ENCODE measurements around the gene ARHGEF17. TPM values are rescaled to one million over a fixed set of nuclear protein-coding genes. Genes with fewer than 3 reads are reported as not detected.

The ARHGEF17 gene
- total RNA-seq, 1 experiment from 2014 or later = 24.0 TPM

DNA sequence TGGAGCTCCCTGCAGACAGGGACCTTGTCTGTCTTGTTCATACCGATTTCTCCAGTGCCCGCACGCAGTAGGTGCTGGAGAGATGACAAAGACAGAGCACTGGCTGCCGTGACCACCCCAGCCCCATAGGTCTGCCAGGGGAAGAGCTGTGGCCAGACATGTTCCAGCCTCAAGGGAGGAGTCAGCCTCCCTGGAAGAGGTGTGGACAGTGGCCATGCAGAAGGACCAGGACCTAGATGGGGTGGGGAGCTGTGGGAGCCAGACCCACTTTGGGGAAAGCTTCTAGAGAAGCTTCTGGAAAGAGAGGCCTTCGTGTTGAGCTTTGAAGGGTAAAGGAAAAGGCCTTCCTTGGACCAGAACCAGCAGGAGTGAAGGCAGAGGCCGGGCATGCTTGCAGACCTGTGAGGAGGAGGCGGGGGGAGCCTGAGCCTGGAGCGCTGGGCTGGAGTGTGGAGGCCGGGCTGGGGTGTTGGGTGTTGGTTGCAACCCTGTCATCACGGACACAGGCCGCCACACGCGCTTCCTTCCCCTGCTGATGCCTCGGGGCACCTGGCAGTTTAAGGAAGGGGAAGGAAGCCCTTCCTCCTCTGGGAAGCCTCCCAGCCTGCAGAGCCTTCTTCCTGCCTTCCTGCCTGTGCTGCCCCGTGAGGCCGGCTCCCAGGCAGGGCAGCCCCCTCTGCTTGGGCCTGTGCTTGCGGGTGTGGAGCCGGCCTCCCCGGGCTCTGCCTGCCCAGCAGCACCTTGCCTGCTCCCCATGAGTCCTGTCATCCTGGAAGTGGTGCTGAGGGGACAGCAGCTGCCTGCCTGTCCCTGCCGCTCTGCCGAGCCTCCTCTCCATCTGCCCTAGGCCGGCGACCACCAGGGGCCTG, 80.4 kb downstream of the ARHGEF17 start:
- no peaks in the 10 kb centered on the region for H3K27me3 ChIP-seq (replicated peaks; ENCODE audit: insufficient read depth, low read depth, low read length, poor library complexity)
- intact Hi-C loops (cut with micrococcal nuclease; ENCODE audit: unreplicated experiment) = no loop called here
- H3K4me1 ChIP-seq (ENCODE audit: insufficient read depth, low read length, poor library complexity, severe bottlenecking) = peaks cover 57% of the 10 kb centered on the region
- ChIA-PET POLR2A (ENCODE audit: low non-redundant PET) (interaction anchor here (0.6 kb wide), 1 partner anchor 442 kb away, joined by 3 read pairs; no protein-coding TSS in a partner anchor), CTCF (interaction anchor here (1.0 kb wide), 1 partner anchor 81 kb away, joined by 8 read pairs; the partner anchor contains the start of gene ARHGEF17)
- BruUV-seq (replicated peaks) = no TSS peak
- no peak for DNase-seq (ENCODE audit: low spot score)
- H3K36me3 ChIP-seq (ENCODE audit: insufficient read depth, low read length, poor library complexity, severe bottlenecking) = no peaks in the 10 kb centered on the region
- no peak for TF ChIP-seq EZH2 (IDR thresholded peaks at IDR 0.05; ENCODE audit: borderline replicate concordance, low read depth, low read length, poor library complexity, severe bottlenecking)
- TF ChIP-seq, protein P1, sequence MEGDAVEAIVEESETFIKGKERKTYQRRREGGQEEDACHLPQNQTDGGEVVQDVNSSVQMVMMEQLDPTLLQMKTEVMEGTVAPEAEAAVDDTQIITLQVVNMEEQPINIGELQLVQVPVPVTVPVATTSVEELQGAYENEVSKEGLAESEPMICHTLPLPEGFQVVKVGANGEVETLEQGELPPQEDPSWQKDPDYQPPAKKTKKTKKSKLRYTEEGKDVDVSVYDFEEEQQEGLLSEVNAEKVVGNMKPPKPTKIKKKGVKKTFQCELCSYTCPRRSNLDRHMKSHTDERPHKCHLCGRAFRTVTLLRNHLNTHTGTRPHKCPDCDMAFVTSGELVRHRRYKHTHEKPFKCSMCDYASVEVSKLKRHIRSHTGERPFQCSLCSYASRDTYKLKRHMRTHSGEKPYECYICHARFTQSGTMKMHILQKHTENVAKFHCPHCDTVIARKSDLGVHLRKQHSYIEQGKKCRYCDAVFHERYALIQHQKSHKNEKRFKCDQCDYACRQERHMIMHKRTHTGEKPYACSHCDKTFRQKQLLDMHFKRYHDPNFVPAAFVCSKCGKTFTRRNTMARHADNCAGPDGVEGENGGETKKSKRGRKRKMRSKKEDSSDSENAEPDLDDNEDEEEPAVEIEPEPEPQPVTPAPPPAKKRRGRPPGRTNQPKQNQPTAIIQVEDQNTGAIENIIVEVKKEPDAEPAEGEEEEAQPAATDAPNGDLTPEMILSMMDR (conservative IDR thresholded peaks at IDR 0.05; ENCODE audit: low read depth, low read length) = no peak
- no peak overlapping the region for H3K4me3 ChIP-seq (ENCODE audit: low read depth, low read length, poor library complexity, severe bottlenecking)
- peak overlapping the region; percentile 49 for H3K27ac ChIP-seq (ENCODE audit: low read depth, low read length, poor library complexity, severe bottlenecking)
- no peaks in the 10 kb centered on the region for H3K9me3 ChIP-seq (ENCODE audit: low read depth, low read length, poor library complexity, severe bottlenecking)

DNA sequence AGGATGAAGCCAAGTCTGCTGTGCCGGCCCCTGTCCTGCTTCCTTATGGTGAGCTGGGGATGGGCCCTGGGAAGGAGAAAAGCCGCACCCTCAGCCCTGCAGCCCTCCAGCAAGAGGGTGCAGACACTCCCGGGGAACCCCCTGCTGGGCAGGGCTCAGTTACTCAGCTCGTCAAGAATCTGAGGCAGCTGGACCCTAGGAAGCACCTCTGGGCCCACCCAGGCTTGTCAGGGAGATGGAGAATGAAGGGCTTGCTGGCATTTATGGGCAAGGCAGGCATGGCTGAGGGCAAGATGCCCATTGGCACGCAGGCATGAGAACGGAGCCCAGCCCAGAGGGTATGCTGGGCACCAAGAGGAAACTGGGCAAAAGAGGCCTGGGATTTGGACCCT, 81.1 kb downstream of the ARHGEF17 start:
- no peak overlapping the region for H3K4me3 ChIP-seq (ENCODE audit: low read depth, low read length, poor library complexity, severe bottlenecking)
- CTCF ChIA-PET = interaction anchor here (0.7 to 1.0 kb wide), 2 partner anchors 14 to 82 kb away, joined by 3 to 8 read pairs; partner anchors contain the start of gene ARHGEF17
- intact Hi-C loops (cut with micrococcal nuclease; ENCODE audit: unreplicated experiment) = no loop called here
- peaks cover 51% of the 10 kb centered on the region for H3K4me1 ChIP-seq (ENCODE audit: insufficient read depth, low read length, poor library complexity, severe bottlenecking)
- BruUV-seq (replicated peaks) = no TSS peak
- TF ChIP-seq, protein P1 (conservative IDR thresholded peaks at IDR 0.05; ENCODE audit: low read depth, low read length) = no peak
- TF ChIP-seq EZH2 (IDR thresholded peaks at IDR 0.05; ENCODE audit: borderline replicate concordance, low read depth, low read length, poor library complexity, severe bottlenecking) = no peak
- no peak overlapping the region for H3K27ac ChIP-seq (ENCODE audit: low read depth, low read length, poor library complexity, severe bottlenecking)
- POLR2A ChIA-PET (ENCODE audit: low non-redundant PET) = no interaction called here
- no peak for DNase-seq (ENCODE audit: low spot score)
- no peaks in the 10 kb centered on the region for H3K27me3 ChIP-seq (replicated peaks; ENCODE audit: insufficient read depth, low read depth, low read length, poor library complexity)
- no peaks in the 10 kb centered on the region for H3K36me3 ChIP-seq (ENCODE audit: insufficient read depth, low read length, poor library complexity, severe bottlenecking)
- no peaks in the 10 kb centered on the region for H3K9me3 ChIP-seq (ENCODE audit: low read depth, low read length, poor library complexity, severe bottlenecking)

DNA sequence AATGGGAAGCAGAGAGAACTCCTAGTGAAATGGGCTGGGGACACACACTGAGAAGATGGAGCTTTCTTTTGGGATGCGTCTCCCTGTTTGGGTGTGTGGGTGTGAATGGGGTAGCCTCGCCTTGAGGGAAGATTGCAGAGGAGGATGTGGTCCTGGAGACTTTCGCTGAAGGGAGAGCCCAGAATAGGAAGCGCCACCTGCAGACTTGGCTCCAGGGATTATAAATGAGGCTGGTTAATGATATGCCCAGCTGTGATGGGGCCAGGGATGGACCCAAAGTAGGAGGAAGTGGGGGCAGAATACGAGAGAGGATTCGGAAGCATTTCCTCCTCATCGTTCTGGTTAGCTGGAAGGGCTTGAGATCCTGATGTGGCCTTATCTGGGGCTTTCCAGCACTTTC, 81.8 kb downstream of the ARHGEF17 start:
- POLR2A ChIA-PET (ENCODE audit: low non-redundant PET) = no interaction called here

More for the DNA sequence above, 81.8 kb downstream of the ARHGEF17 start:
- peaks cover 44% of the 10 kb centered on the region for H3K4me1 ChIP-seq (ENCODE audit: insufficient read depth, low read length, poor library complexity, severe bottlenecking)
- no peaks in the 10 kb centered on the region for H3K9me3 ChIP-seq (ENCODE audit: low read depth, low read length, poor library complexity, severe bottlenecking)
- H3K27ac ChIP-seq (ENCODE audit: low read depth, low read length, poor library complexity, severe bottlenecking) = peak overlapping the region; percentile 27
- no peak overlapping the region for H3K4me3 ChIP-seq (ENCODE audit: low read depth, low read length, poor library complexity, severe bottlenecking)
- CTCF ChIA-PET = no interaction called here
- intact Hi-C loops (cut with micrococcal nuclease; ENCODE audit: unreplicated experiment) = no loop called here
- peak; percentile 50 for DNase-seq (ENCODE audit: low spot score)
- H3K36me3 ChIP-seq (ENCODE audit: insufficient read depth, low read length, poor library complexity, severe bottlenecking) = no peaks in the 10 kb centered on the region
- H3K27me3 ChIP-seq (replicated peaks; ENCODE audit: insufficient read depth, low read depth, low read length, poor library complexity) = no peaks in the 10 kb centered on the region
- BruUV-seq (replicated peaks) = no TSS peak
- TF ChIP-seq EZH2 (IDR thresholded peaks at IDR 0.05; ENCODE audit: borderline replicate concordance, low read depth, low read length, poor library complexity, severe bottlenecking) = no peak
- TF ChIP-seq, protein P1 (conservative IDR thresholded peaks at IDR 0.05; ENCODE audit: low read depth, low read length) = no peak

All from A673 (cell line).